HK-2 (cell line): ENCODE data around the gene CNKSR3.
A peak's percentile ranks its signal among the peaks of the same experiment; 100 is the strongest.

Experiments used
- DNase-seq: peaks from one replicate; pipeline ENCODE4 v3.0.0-alpha.2; 2018; ENCODE audit not compliant: unreplicated experiment

The CNKSR3 gene

DNA sequence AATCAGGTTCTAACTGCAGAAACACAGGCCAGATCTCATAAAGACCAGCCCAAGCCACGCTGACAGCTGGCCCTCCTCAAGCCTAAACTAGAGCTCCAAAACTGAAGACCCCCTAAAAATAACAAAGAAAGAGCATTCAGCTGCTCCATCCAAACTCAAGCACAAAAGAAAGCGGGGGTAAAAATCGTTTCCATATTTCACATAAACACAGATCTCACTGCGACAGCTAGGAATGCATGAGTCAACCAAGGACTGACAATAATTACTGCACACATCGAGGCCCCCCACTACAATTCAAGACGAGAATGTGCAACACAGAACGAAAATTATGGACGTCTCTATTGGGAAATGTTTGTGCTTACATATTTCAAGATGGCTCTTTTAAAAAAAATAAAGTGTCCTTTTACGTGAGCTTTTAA lies 31.1 kb downstream of the CNKSR3 start:
- DNase-seq = no peak

- DNase-seq = no peak
Observed at GRCh38 chr6:154478701-154479060, 31.8 kb downstream of the CNKSR3 start.

DNA sequence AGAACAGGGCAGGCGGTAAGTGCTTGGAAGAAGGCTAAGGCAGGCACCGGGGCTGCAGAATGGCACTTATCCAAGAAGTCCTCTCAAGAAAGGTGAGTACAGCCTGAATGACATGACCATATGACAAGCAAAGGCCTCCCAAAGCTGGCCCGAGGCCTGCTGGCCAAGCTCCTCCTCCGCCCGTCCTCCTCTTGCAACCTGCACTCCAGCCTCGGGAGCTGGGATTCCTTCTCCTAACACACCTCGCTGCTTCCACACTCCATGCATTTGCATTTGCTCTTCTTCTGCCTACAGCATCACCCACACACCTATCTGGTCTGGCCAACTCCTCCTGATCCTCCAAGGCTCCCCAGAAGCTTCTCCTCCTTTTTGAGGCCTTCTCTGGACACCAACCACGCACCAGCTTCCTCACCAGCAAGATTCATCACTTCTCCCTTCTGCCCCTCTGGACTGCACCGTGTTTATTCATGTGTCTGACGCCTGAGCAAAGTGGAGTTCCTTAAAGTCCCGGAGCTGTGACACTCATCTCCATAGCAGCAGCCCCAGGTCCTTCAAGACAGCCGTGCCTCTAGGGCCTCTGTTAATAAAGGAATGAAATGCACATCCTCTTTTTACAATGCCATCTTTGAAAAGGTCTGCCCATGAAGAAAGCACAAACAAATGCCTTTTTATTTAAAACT lies 32.3 kb downstream of the CNKSR3 start:
- peak; percentile 29 for DNase-seq

DNA sequence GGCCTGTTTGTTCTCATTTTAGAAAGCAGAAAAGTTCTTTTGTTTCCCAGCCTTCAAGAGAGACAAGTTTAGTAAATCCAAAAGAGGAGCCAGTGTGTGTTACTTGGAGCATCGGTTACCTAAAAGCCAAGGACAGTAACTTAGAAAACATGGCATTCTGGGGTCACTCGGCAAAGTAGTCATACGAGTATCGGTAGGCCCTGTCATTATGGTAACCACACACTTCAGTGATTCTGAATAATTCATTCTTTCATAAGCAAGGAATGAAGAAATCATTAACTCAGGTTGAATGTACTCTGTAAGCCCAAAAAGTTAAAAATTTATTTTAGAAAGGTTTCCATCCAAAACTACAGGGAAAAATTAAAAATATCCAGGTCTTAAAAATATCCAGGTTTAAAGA lies 34.0 kb downstream of the CNKSR3 start:
- peak; percentile 33 for DNase-seq

DNA sequence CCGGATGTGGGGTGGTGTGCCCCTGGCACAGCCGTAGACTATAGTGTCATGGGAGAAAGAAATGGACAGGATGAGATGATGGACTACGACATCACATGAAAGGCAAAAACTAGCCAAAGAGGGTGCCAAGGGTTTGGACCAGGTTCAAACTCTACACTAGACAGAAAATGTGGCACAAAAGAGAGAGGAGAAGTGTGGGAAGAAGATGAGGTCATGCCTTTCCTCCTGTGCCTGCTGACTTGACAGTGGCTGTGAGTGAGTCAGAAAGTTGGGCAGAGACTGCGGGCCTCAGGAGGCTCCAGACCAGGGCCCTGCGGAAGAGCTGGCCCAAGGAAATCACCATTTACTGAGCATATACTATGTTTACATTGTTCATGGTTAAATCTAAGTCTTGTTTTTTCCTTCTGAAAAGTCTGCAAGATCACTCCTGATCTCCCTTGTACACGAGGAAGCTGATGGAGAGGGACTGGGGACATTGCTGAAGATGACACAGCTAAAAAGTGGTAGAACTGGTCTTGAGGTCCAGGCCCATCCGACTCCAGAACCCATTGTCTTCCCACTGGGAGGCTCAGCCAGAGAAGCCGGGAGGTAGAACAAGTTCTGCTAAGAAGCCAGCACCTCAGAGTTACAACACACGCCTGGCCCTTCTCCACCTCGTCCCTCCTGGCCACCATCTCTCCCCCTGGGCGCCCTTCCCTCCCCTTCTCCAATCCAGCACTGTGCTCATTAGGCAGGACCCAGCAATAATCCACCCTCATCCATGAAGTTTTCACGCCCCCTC lies 35.6 kb downstream of the CNKSR3 start:
- peak; percentile 76 for DNase-seq

DNA sequence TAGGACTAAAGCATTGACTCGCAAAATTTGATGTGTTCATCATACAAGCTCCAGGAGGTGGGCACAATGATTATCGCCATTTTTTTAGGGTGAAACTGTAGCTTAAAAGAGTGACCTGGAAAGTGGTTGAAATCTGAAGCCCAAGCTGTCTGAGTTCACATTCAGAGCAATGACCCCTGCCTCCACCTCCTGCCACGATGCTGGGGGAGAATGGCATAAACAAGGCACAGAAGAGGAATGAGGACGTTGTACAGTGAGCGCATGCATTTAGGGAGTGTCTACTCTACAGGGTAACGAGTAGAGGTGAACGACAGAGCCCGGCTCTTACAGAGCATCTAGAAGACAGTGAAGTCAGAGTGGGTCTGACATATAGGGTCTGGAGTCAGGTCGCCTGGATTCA lies 37.2 kb downstream of the CNKSR3 start:
- DNase-seq = no peak

GRCh38 chr6:154471609-154472362 lies 38.7 kb downstream of the CNKSR3 start:
- DNase-seq = no peak

DNA sequence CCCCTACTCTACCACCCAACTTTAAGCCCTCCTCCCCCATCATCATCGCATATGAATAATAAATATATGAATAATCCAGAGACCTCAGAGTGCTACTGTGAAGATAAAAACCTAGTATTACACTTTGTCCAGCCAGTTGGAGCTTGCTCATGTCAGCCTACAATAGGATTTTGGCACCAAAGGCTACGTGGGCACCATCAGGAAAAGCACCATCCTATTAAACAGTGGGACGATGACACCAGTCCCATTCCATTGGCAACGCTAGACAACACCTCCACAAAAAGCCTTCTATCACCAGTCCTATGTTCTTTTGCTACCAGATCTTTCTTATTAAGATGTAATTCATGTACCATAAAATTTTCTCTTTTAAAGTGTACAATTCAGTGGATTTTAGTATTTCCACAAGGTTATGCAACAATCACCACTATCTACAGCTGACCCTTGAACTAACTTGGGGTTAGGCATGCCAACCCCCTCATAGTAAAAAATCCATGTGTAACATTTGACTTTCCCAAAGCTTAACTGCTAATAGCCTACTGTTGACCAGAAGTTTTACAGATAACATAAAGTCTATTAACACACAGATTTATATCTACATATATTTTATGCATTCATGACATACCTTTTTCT lies 41.1 kb downstream of the CNKSR3 start:
- DNase-seq = no peak

DNA sequence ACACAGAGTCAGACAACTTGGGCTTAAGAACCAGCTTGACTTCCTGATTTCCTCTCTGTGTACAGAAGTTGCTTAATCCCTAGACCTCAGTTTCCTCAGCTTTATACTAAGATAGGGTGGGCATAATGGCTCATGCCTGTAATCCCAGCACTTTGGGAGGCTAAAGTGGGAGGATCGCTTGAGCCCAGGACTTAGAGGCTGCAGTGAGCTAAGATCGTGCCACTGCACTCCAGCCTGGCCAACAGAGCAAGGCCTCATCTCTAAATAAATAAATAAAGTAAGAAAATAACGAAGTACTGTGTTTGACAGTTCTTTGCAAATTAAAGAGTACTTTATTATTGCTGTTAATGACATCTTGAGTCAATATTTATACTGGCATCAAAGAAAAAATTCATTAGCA lies 41.7 kb downstream of the CNKSR3 start:
- no peak for DNase-seq

DNA sequence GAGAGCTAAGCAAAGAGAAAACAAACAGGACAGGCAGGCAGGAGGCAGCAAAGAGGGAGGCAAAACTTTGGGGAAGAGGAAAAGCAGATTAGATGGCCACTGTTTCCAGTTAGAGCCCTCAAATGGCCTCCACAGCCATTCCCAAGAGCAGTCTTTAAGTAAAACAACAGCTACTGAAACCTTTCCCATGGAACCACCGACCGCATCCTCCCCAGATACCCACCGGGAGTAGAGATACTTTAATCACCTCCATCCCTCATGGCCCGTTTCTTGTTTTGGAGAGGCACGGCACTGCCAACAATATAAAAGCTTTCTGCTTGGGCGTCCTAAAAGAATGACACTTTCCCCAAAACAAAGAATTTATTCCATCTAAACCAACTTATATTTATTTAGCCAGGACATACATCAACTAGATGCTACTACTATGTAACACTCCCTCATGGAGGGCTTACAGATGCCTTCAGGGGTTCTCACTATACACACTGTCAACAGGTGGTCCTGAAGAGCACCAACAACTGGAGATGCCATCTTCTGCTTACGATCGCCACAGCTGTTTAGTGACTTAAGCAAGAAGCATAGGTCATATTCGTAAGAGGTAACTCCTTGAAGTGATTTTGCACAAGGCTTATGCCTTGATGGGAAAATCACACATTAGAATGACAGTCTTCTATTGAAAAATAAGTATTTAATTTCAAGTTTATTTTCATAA lies 43.4 kb downstream of the CNKSR3 start:
- no peak for DNase-seq

DNA sequence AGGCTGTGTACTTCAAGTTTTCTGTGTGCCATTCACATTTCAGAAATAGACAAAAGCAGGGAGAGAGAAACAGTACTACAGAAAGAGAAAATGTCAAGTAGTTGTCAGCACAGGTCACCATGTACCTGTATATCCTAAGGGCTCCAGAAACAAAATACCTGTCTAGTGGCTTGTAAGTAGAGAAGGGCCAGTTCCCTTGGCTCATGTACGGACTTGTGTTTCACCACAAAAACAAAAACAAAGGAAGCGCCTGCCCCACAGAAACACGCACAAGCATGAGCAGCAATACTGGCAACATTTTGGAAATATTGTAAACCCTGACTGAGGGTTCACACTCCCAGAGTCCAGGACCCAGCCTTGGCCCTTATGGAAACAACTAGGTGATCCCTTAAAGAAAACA lies 44.3 kb downstream of the CNKSR3 start:
- no peak for DNase-seq

DNA sequence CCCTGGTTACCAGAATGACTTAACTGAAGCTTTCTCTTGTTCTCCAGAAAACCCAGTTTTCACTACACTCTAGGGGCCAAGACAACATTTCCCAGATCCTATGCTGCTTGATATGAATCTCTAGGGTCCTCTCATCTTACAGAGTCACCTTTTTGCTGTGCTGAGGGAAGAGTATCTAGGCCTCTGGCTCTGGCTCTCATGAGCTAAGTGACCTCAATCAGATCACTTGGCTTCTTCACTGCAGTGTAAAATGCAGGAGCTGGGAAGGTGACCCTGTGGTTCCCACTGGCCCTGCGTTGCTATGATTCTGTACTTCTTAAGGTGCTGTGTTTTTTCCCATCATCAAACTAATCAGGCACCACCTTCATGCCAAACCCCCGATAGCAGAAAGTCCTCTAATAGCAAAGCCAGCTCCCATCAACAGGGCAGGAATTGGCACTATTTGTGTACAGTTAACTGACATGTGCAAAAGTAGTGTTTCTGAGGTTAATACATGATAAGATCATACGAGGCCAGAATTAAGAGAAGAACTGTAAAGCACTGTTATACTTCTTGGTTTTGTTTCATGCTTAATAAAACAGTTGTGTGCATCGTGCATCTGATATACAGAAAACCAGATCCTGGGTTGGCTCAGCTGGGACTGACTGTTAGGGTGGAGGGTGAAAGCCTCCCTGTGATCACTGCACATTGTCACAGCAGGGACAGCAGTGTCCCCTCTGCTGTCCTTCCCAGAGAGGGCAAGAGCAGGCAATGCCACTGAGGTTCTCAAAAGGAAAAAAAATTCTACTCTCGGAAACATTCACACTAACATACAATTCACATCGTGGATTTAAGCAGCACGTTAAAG lies 46.7 kb downstream of the CNKSR3 start:
- DNase-seq = no peak

GRCh38 chr6:154462425-154462824 lies 48.1 kb downstream of the CNKSR3 start:
- DNase-seq = no peak

- DNase-seq = no peak
Observed at GRCh38 chr6:154461348-154461747, 49.1 kb downstream of the CNKSR3 start.

DNA sequence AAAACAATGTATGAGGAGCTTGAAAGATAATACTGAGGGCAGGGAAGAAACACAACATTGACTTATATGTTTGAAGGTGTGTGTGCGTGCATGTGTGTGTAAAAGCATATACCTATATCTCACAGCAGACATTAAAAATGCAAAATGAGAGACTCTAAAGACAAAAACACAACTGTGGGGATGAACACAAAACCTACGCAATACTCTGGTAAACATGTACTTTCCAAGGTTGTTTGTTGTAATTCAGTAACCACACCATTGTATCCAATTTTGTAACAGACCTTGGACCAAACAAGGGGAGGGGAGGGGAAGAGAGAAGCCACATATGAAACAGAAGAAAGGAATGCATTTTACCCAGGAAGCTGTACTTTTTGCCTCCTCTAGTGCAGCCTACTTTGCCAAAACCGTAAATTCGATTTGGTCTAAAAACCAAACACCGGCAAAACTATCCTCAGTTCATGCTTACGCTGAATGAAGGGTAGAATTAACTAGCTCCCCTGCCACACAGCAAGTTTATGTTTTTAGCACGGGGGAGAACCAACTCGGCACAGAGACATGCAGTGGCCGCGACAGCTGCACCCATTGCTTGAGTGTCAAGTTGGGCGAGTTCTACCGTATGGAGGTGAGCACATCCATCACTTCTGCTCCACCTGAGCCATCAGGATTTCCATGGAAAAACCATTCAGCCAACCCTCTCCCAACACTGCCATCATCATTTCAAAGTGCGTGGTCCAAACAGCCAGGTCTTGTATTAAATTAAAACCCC lies 50.0 kb downstream of the CNKSR3 start:
- no peak for DNase-seq

- no peak for DNase-seq
Observed at GRCh38 chr6:154459513-154459912, 51.0 kb downstream of the CNKSR3 start.

DNA sequence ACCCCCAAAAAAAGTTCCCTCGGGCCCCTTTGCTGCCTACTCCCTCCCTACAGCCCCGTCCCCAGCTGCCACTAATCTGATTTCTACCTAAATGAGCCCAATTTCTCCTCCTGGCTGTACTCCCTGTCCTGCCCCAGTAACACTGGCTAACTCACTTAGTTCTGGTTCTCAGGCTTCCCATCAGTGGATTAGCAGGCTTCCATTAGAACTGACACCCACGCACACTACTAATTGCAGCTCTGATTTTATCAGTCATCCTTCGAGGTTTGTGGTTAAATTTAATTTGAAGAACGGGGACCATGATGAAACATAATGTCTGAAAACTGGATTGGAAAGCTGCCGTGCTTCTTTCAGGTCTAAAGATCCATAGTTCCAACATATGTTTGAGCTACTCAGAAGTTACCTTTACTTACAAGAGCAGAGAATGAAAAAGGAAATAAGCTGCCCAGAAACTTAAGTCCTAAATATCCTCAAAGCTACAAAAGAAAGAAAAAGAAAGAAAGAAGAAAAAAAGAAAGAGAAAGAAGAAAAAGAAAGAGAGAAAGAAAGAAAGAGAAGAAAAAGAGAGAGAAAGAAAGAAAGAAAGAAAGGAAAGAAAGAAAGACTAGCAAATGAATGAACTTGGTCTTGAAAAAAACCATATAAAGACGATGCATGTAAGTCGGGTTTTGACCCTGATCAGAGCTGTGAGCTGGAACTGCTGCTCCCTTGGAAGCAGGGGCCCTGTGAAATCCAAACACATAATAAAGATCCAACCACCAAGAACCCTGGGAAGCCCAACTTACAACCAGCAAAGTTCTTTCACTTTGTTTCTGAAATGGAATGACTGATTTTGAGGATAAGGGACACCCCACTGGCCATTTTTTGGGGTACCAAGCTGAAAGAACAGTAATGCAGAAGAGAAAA lies 51.7 kb downstream of the CNKSR3 start:
- DNase-seq = no peak

- DNase-seq = no peak
Observed at GRCh38 chr6:154457881-154458284, 52.6 kb downstream of the CNKSR3 start.
